Inflammatory macrophage treated with lipopolysaccharide for 1 hour (primary cell): ENCODE data around the gene ATP9B.

ENCODE experiments used
- DNase-seq, 2 donors: peaks; one replicate each; pipeline ENCODE4 v3.0.0-alpha.2; 2020 to 2022

ATP9B gene

GRCh38 chr18:79400091-79400590 is 330.9 kb downstream of the ATP9B start:
- DNase-seq, result peak; percentile 27 to 48

- no peak for DNase-seq
Observed at GRCh38 chr18:79400591-79401381, 331.6 kb downstream of the ATP9B start.

GRCh38 chr18:79401494-79402208 is 332.5 kb downstream of the ATP9B start:
- DNase-seq, result no peak

GRCh38 chr18:79402209-79402576 is 333.0 kb downstream of the ATP9B start:
- no peak for DNase-seq

GRCh38 chr18:79402977-79403722 is 334.0 kb downstream of the ATP9B start:
- DNase-seq, result peak in 1 of 2 donors; percentile 25

- DNase-seq, result no peak
Observed at GRCh38 chr18:79403723-79404566, 334.8 kb downstream of the ATP9B start.

GRCh38 chr18:79404567-79404910 is 335.3 kb downstream of the ATP9B start:
- no peak for DNase-seq

- no peak for DNase-seq
Observed at GRCh38 chr18:79405019-79405780, 336.0 kb downstream of the ATP9B start.

- DNase-seq, result peak; percentile 51 to 71
Observed at GRCh38 chr18:79405781-79406575, 336.8 kb downstream of the ATP9B start.

GRCh38 chr18:79406708-79407107 is 337.5 kb downstream of the ATP9B start:
- no peak for DNase-seq

- no peak for DNase-seq
Observed at GRCh38 chr18:79409313-79409712, 340.1 kb downstream of the ATP9B start.

- no peak for DNase-seq
Observed at GRCh38 chr18:79410171-79410641, 341.0 kb downstream of the ATP9B start.

- no peak for DNase-seq
Observed at GRCh38 chr18:79410731-79411613, 341.8 kb downstream of the ATP9B start.

- no peak for DNase-seq
Observed at GRCh38 chr18:79411614-79412526, 342.7 kb downstream of the ATP9B start.

GRCh38 chr18:79413025-79413424 is 343.8 kb downstream of the ATP9B start:
- peak in 1 of 2 donors; percentile 31 for DNase-seq

GRCh38 chr18:79413426-79413825 is 344.2 kb downstream of the ATP9B start:
- DNase-seq, result no peak

- DNase-seq, result no peak
Observed at GRCh38 chr18:79413901-79414300, 344.7 kb downstream of the ATP9B start.

- DNase-seq, result no peak
Observed at GRCh38 chr18:79416022-79416676, 347.0 kb downstream of the ATP9B start.
